Caco-2 (cell line): Measurements from ENCODE around the gene OCEL1. TPM values are rescaled to one million over a fixed set of nuclear protein-coding genes. Genes with fewer than 3 reads are reported as not detected.

Source experiments
- BruUV-seq: library from RNA; stranded (reverse); fragments of 400-500 nt; replicated peaks from 2 replicates; lab custom pipeline; 2021; lab: Mats Ljungman, UMichigan
- CTCF ChIA-PET: fragments of 300-600 bp; sonication (Branson Sonifier 250); formaldehyde crosslinking; loops from one replicate; lab custom pipeline; 2022; ENCODE audit warnings: antibody characterized with exemption; lab: Charles Lee
- POLR2A ChIA-PET: fragments of 300-600 bp; sonication (Branson Sonifier 250); formaldehyde crosslinking; loops from one replicate; lab custom pipeline; 2022; ENCODE audit warnings: antibody characterized with exemption; lab: Charles Lee
- DNase-seq, 2 experiments: peaks; one replicate each; pipeline versions ENCODE4 v3.0.0 to v3.0.0-alpha.2; 2020 to 2022
- H3K27me3 ChIP-seq: replicated peaks from 2 replicates; pipeline ENCODE4 v1.6.0; 2011; ENCODE audit warnings: low read length; ENCODE audit not compliant: control insufficient read depth, insufficient read depth
- H3K36me3 ChIP-seq: 2 replicates; pipeline ENCODE4 v1.5.1; 2011; ENCODE audit warnings: low read length; ENCODE audit not compliant: control insufficient read depth, insufficient read depth
- H3K4me1 ChIP-seq: fragments of 250-450 bp; sonication (Bioruptor Pico); 2 replicates; pipeline ENCODE4 v1.5.1; 2020; ENCODE audit warnings: mild to moderate bottlenecking
- H3K4me3 ChIP-seq: 2 replicates; pipeline ENCODE4 v1.5.1; 2011; ENCODE audit warnings: low read depth, mild to moderate bottlenecking, control low read depth, low read length
- H3K9me3 ChIP-seq: fragments of 250-450 bp; sonication (Bioruptor Pico); 2 replicates; pipeline ENCODE4 v1.5.1; 2020; ENCODE audit warnings: mild to moderate bottlenecking, moderate library complexity
- H3K27ac Mint-ChIP-seq: one replicate; pipeline ENCODE4 v1.8.0; 2022; ENCODE audit warnings: mixed read lengths; ENCODE audit not compliant: unreplicated experiment
- H3K27me3 Mint-ChIP-seq: one replicate; pipeline ENCODE4 v1.8.0; 2022; ENCODE audit warnings: mixed read lengths; ENCODE audit not compliant: insufficient read depth, unreplicated experiment
- H3K36me3 Mint-ChIP-seq: one replicate; pipeline ENCODE4 v1.8.0; 2022; ENCODE audit warnings: mild to moderate bottlenecking, mixed read lengths; ENCODE audit not compliant: insufficient read depth, unreplicated experiment
- H3K4me1 Mint-ChIP-seq: one replicate; pipeline ENCODE4 v1.8.0; 2022; ENCODE audit warnings: low read depth, mixed read lengths; ENCODE audit not compliant: unreplicated experiment
- H3K4me3 Mint-ChIP-seq: one replicate; pipeline ENCODE4 v1.8.0; 2022; ENCODE audit warnings: mild to moderate bottlenecking, moderate library complexity, mixed read lengths; ENCODE audit not compliant: unreplicated experiment
- H3K9me3 Mint-ChIP-seq: one replicate; pipeline ENCODE4 v1.8.0; 2022; ENCODE audit warnings: mixed read lengths; ENCODE audit not compliant: unreplicated experiment
- CTCF ChIP-seq, 2 experiments: fragments of 200-600 bp in 1 of 2; IDR thresholded peaks; 1 replicate in 1 of 2; 2 replicates in 1 of 2; pipeline versions ENCODE4 v1.5.1 to v1.8.0; 2011 to 2022; ENCODE audit warnings: antibody characterized with exemption in 1 of 2, control low read depth in 1 of 2, inconsistent platforms in 1 of 2, low read depth in 1 of 2, low read length in 1 of 2, mild to moderate bottlenecking in 1 of 2, moderate library complexity in 1 of 2; ENCODE audit not compliant: insufficient read depth in 1 of 2, severe bottlenecking in 1 of 2, unreplicated experiment in 1 of 2
- intact Hi-C: fragments of 100-400 bp; cut with micrococcal nuclease; formaldehyde crosslinking; loops from one replicate; pipeline ENCODE4 v1.10.0; 2022; ENCODE audit not compliant: unreplicated experiment
- total RNA-seq: library from RNA; stranded (reverse); gene quantifications from 2 replicates; pipeline ENCODE4 v1.2.3, GENCODE V29; 2022

The OCEL1 gene
- total RNA-seq, 1 experiment from 2014 or later: 14.9 TPM

GRCh38 chr19:17260842-17261325 is 34.9 kb downstream of the OCEL1 start:
- H3K4me1 Mint-ChIP-seq: peaks cover 8% of the 10 kb centered on the region
- no peak overlapping the region for H3K4me3 Mint-ChIP-seq
- Histone ChIP-seq H3K4me1 (no peaks in the 10 kb centered on the region), H3K4me3 (no peak overlapping the region), H3K9me3 (no peaks in the 10 kb centered on the region), H3K36me3 (no peaks in the 10 kb centered on the region), H3K27me3 (no peaks in the 10 kb centered on the region)
- H3K27me3 Mint-ChIP-seq: no peaks in the 10 kb centered on the region
- no peaks in the 10 kb centered on the region for H3K36me3 Mint-ChIP-seq
- DNase-seq: peak; percentile 90 to 91
- H3K9me3 Mint-ChIP-seq: no peaks in the 10 kb centered on the region
- intact Hi-C loops: loop anchor here (2.0 kb wide), 1 partner anchor 14 kb away; no protein-coding TSS in a partner anchor
- ChIA-PET CTCF (interaction anchor here (1.2 to 1.4 kb wide), 2 partner anchors 22 to 46 kb away, joined by 4 to 6 read pairs; partner anchors contain the start of gene USE1), POLR2A (interaction anchor here (0.6 kb wide), 1 partner anchor 12 kb away, joined by 3 read pairs; no protein-coding TSS in a partner anchor)
- TF ChIP-seq CTCF (IDR thresholded peaks at IDR 0.05; ENCODE audit: insufficient read depth in 1 of 2, low read depth in 1 of 2, low read length in 1 of 2, severe bottlenecking in 1 of 2, unreplicated experiment in 1 of 2): peak; percentile 87 to 94
- peak overlapping the region; percentile 2 for H3K27ac Mint-ChIP-seq
- BruUV-seq: no TSS peak

DNA sequence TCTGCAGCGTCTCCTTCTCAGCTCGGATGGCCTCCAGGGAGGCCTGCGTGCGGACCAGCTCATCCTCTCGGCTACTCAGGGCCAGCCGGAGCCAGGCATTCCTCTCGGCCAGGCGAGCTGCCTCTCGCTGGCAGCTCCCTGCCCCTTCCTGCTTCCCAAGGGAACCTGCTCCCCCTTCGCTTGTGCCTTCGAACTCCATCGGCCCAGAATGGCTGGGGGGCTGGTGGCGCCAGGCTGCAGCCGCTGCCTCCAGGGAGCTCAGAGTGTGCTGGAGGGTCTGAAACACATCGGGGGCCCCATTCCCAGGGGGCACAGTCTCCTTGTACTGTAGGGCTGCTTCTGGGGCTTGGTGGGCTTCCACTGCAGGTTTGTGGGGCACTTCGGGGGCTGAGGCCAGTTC is 36.5 kb downstream of the OCEL1 start:
- BruUV-seq: no TSS peak
- Mint-ChIP-seq H3K27me3 (no peaks in the 10 kb centered on the region), H3K4me1 (peaks cover 8% of the 10 kb centered on the region), H3K36me3 (peaks cover 9% of the 10 kb centered on the region), H3K9me3 (no peaks in the 10 kb centered on the region), H3K27ac (no peak overlapping the region), H3K4me3 (no peak overlapping the region)
- no peaks in the 10 kb centered on the region for H3K27me3 ChIP-seq
- TF ChIP-seq CTCF (IDR thresholded peaks at IDR 0.05; ENCODE audit: insufficient read depth in 1 of 2, low read depth in 1 of 2, low read length in 1 of 2, severe bottlenecking in 1 of 2, unreplicated experiment in 1 of 2): no peak
- no peak overlapping the region for H3K4me3 ChIP-seq
- ChIA-PET POLR2A (no interaction called here), CTCF (no interaction called here)
- H3K9me3 ChIP-seq: no peaks in the 10 kb centered on the region
- intact Hi-C loops: no loop called here
- DNase-seq: no peak
- H3K4me1 ChIP-seq: no peaks in the 10 kb centered on the region
- no peaks in the 10 kb centered on the region for H3K36me3 ChIP-seq

GRCh38 chr19:17263712-17264640 is 38.0 kb downstream of the OCEL1 start:
- Mint-ChIP-seq H3K4me1 (peaks cover 14% of the 10 kb centered on the region), H3K36me3 (peaks cover 21% of the 10 kb centered on the region), H3K27ac (peak overlapping the region; percentile 67), H3K27me3 (no peaks in the 10 kb centered on the region), H3K4me3 (no peak overlapping the region), H3K9me3 (no peaks in the 10 kb centered on the region)
- TF ChIP-seq CTCF (IDR thresholded peaks at IDR 0.05; ENCODE audit: insufficient read depth in 1 of 2, low read depth in 1 of 2, low read length in 1 of 2, severe bottlenecking in 1 of 2, unreplicated experiment in 1 of 2): no peak
- Histone ChIP-seq H3K4me3 (no peak overlapping the region), H3K36me3 (no peaks in the 10 kb centered on the region), H3K9me3 (no peaks in the 10 kb centered on the region), H3K27me3 (no peaks in the 10 kb centered on the region), H3K4me1 (no peaks in the 10 kb centered on the region; the same call in 1 of the 2 replicates)
- CTCF ChIA-PET: interaction anchor here (1.1 to 1.2 kb wide), 2 partner anchors 18 to 29 kb away, joined by 3 to 4 read pairs; no protein-coding TSS in a partner anchor
- POLR2A ChIA-PET: no interaction called here
- no peak for DNase-seq
- intact Hi-C loops: no loop called here
- BruUV-seq: no TSS peak
